Activated naive CD8-positive, alpha-beta T cell treated with anti-CD3 and anti-CD28 coated beads for 36 hours (primary cell): ENCODE measurements around the gene VGLL2. TPM values are rescaled to one million over a fixed set of nuclear protein-coding genes. Genes with fewer than 3 reads are reported as not detected.
A peak's percentile ranks its signal among the peaks of the same experiment; 100 is the strongest.
"Not testable (repeated sequence)": the region's sequence is repeated elsewhere in the genome, so short reads cannot be mapped to it uniquely, and the experiment has no call there.

Source experiments
- DNase-seq: peaks from one replicate; pipeline ENCODE4 v3.0.0; 2021
- H3K27ac Mint-ChIP-seq: one replicate; pipeline ENCODE4 v1.8.0; 2022; ENCODE audit warnings: mild to moderate bottlenecking, moderate library complexity, mixed read lengths
- H3K27me3 Mint-ChIP-seq: one replicate; pipeline ENCODE4 v1.8.0; 2022; ENCODE audit warnings: mild to moderate bottlenecking, mixed read lengths
- H3K36me3 Mint-ChIP-seq: one replicate; pipeline ENCODE4 v1.8.0; 2021; ENCODE audit warnings: mild to moderate bottlenecking, mixed read lengths
- H3K4me1 Mint-ChIP-seq: one replicate; pipeline ENCODE4 v1.8.0; 2021; ENCODE audit warnings: mixed read lengths
- H3K4me3 Mint-ChIP-seq: one replicate; pipeline ENCODE4 v1.8.0; 2022; ENCODE audit warnings: mild to moderate bottlenecking, moderate library complexity, mixed read lengths
- H3K9me3 Mint-ChIP-seq: one replicate; pipeline ENCODE4 v1.8.0; 2022; ENCODE audit warnings: mixed read lengths
- total RNA-seq, 2 experiments: library from RNA; stranded (reverse); gene quantifications; one replicate each; pipeline ENCODE4 v1.2.3, GENCODE V29; 2021

VGLL2 gene, protein sequence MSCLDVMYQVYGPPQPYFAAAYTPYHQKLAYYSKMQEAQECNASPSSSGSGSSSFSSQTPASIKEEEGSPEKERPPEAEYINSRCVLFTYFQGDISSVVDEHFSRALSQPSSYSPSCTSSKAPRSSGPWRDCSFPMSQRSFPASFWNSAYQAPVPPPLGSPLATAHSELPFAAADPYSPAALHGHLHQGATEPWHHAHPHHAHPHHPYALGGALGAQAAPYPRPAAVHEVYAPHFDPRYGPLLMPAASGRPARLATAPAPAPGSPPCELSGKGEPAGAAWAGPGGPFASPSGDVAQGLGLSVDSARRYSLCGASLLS
- not detected for total RNA-seq

DNA sequence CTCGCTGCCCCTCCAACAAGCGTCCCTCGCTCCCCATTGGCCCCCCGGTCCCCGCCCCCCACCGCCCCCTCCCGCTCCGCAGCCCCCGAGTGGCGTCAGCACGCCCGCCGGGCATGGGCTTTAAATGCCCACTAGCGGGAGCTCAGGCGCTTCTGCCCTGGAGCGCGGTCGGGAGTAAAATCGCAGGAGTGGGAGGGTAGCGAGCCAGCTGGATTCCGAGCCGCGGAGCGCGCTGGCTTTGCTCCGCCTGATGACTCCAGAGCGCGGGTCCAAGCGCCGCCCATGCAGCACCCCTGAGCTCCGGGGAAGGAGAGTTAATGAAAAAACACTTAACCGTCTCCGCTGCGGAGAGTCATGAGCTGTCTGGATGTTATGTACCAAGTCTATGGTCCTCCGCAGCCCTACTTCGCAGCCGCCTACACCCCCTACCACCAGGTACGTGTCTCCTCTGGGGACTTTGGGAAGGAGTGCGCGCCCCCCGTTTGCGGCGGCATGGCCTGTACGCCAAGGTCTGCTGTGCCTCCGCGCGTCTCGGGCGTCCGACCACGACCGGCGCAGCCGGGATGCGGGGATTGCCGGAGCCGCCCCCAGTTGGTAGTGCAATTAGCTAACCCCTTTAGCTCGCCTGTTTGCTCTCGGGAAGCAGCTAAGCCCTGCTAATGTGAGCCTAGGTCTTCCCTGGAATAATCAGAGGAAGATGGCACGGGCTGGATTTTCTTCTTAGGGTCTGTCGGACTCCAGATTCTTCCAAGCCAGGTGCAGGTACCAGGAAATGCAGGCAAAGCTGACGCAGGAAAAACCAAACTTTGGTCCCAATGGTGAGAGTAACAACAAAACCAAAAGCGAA lies at the start of gene VGLL2:
Gene VGLL2 (plus strand): TSS at position 149 of the 847 bp plus-strand sequence. CDS start 206 bp downstream, at position 355.
- peaks cover 100% of the 10 kb centered on the region for H3K27me3 Mint-ChIP-seq
- H3K9me3 Mint-ChIP-seq: no peaks in the 10 kb centered on the region
- peak; percentile 14 for DNase-seq
- H3K4me1 Mint-ChIP-seq: peaks cover 14% of the 10 kb centered on the region
- H3K4me3 Mint-ChIP-seq: peak within 1 kb of the TSS; percentile 60
- no peak within 1 kb of the TSS for H3K27ac Mint-ChIP-seq
- H3K36me3 Mint-ChIP-seq: no peaks in the 10 kb centered on the region

DNA sequence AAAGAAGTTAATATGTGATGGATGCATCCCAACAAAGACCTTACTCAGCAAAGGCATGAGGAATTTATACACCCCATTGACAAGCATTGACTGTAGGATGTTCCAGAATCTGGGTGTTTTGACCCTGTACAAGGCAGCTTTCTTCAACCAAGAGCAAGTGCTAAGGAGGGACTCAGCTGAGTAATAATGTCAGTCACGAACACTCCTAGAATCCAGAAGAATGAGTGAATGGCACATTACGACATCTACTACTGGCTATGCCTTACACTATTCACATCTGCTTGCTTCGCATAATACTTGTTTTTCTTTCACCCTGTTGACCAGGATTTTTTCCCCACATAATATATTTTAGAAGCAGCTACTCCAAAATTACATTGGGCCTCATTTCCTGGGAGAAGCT lies 42.5 kb upstream of the VGLL2 start:
- DNase-seq: no peak
- Mint-ChIP-seq H3K4me3 (no peak overlapping the region), H3K9me3 (no peaks in the 10 kb centered on the region), H3K36me3 (no peaks in the 10 kb centered on the region), H3K27me3 (peaks cover 4% of the 10 kb centered on the region), H3K4me1 (no peaks in the 10 kb centered on the region), H3K27ac (no peak overlapping the region)

DNA sequence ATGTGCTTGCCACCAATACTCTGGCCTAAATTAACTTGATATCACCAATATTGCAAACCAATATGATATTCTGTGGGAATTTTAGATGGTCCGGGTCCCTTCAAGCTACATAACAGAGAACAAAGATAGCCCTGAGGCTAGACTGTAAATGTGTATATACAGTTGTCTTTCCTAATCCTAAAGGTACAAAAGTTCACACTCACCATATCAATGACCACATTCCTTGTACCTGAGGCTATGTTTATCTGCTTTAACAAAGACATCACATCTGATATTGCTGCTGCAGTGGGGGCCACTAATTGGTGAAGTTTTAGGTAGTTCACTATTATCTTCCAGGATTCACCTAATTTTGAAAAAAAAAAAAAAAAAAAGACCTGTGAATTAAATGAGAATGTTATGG lies 38.6 kb upstream of the VGLL2 start:
- H3K27me3 Mint-ChIP-seq: peaks cover 15% of the 10 kb centered on the region
- no peaks in the 10 kb centered on the region for H3K36me3 Mint-ChIP-seq
- DNase-seq: no peak
- no peak overlapping the region for H3K4me3 Mint-ChIP-seq
- no peaks in the 10 kb centered on the region for H3K4me1 Mint-ChIP-seq
- H3K27ac Mint-ChIP-seq: no peak overlapping the region
- H3K9me3 Mint-ChIP-seq: peaks cover 7% of the 10 kb centered on the region

DNA sequence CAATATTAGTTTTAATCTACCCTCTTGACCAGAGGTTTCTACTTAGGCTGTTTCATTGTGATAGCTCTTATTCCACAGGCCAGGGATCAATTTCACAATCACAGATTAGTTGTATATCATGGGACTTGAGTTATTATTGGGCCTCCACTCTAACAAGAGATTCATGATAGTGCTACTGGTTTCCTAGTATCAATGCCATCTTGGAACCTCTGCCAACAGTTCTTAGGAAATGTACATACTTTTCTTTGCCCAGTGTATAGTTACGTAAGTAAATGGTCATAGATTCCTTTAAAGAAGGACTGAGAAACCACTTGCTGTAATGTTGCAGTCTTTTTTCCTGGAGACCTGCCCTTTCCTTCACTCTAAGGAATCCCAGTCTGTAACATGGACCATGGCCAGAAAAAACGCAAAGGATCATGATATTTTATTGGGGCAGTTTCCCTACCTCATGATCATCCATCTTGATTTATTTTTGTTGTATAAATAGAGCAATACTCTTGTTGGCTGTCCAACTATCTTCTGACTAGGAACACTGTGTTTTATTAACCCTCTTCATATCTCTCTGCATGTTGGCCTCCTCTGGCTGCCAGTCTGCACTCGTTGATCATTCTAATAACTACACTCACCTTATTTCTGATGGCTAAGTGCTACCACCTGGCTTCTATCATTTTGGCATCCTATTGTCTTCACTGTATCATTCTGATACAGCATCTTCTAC lies 38.0 kb upstream of the VGLL2 start:
- no peak overlapping the region for H3K27ac Mint-ChIP-seq
- H3K27me3 Mint-ChIP-seq: peaks cover 15% of the 10 kb centered on the region
- H3K36me3 Mint-ChIP-seq: no peaks in the 10 kb centered on the region
- no peak overlapping the region for H3K4me3 Mint-ChIP-seq
- DNase-seq: no peak
- H3K9me3 Mint-ChIP-seq: peaks cover 7% of the 10 kb centered on the region
- no peaks in the 10 kb centered on the region for H3K4me1 Mint-ChIP-seq

GRCh38 chr6:117228202-117228601 lies 37.2 kb upstream of the VGLL2 start:
- H3K27me3 Mint-ChIP-seq: peaks cover 17% of the 10 kb centered on the region
- no peak overlapping the region for H3K27ac Mint-ChIP-seq
- H3K4me3 Mint-ChIP-seq: no peak overlapping the region
- H3K4me1 Mint-ChIP-seq: no peaks in the 10 kb centered on the region
- DNase-seq: no peak
- peaks cover 7% of the 10 kb centered on the region for H3K9me3 Mint-ChIP-seq
- H3K36me3 Mint-ChIP-seq: no peaks in the 10 kb centered on the region

GRCh38 chr6:117229870-117230269 lies 35.5 kb upstream of the VGLL2 start:
- H3K9me3 Mint-ChIP-seq: peaks cover 7% of the 10 kb centered on the region
- H3K4me1 Mint-ChIP-seq: no peaks in the 10 kb centered on the region
- no peak for DNase-seq
- no peak overlapping the region for H3K27ac Mint-ChIP-seq
- H3K36me3 Mint-ChIP-seq: no peaks in the 10 kb centered on the region
- H3K4me3 Mint-ChIP-seq: no peak overlapping the region
- peaks cover 16% of the 10 kb centered on the region for H3K27me3 Mint-ChIP-seq

DNA sequence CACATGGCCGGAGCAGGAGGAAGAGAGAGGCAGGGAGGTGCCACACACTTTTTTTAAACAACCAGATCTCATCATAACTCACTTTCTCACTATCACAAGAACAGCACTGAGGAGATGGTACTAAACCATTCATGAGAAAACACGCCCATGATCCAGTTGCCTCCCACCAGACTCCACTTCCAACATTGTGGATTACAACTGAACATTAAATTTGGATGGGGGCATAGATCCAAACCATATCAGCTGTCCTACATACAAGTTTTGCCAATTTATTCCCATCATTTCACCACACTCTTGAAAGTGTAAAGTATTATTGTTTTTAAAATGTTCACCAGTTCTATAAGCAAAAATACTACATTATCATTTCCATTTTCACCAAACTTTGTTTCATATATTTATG lies 33.9 kb upstream of the VGLL2 start:
- no peaks in the 10 kb centered on the region for H3K4me1 Mint-ChIP-seq
- H3K9me3 Mint-ChIP-seq: peaks cover 7% of the 10 kb centered on the region
- no peak for DNase-seq
- peaks cover 16% of the 10 kb centered on the region for H3K27me3 Mint-ChIP-seq
- H3K27ac Mint-ChIP-seq: no peak overlapping the region
- H3K36me3 Mint-ChIP-seq: no peaks in the 10 kb centered on the region
- H3K4me3 Mint-ChIP-seq: no peak overlapping the region

DNA sequence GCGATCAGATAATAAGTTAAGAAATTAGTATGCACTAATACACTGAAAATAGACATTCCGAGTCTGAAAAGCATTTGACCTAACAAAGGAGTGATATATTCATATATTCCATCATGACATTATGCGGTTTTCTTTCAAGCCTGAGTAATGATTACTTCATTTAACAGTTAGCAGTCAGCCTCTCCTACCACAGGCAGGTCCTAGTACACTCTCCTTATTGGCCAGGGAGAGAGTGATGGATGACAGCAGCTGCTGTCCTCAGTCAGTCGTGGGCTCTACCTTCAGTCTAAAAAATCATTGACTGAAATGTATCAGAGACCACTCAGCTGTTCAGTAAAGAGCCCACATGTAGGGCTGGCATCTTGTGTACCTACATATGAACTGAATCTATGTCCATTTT lies 33.2 kb upstream of the VGLL2 start:
- H3K36me3 Mint-ChIP-seq: no peaks in the 10 kb centered on the region

DNA sequence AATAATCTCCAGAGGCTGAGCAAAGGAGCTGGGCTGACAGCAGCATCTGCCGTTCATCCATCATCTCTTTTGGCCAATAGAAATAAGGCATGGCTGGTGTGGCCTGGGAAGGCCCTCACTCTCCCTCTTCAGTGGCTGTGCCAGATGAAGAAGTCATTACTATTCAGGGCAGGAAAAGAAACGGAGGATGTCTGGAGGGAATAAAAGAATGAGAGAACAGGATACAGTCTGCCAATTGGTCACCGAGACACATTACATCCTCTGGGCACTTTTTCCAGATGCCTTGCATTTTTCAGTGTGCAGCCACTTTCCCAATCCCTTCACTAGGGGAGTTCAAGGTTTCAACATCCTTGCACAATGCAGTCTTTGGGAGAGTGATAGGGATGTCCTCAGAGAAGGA lies 32.2 kb upstream of the VGLL2 start:
- no peak for DNase-seq
- peaks cover 16% of the 10 kb centered on the region for H3K27me3 Mint-ChIP-seq
- H3K4me3 Mint-ChIP-seq: no peak overlapping the region
- H3K9me3 Mint-ChIP-seq: peaks cover 7% of the 10 kb centered on the region
- no peaks in the 10 kb centered on the region for H3K36me3 Mint-ChIP-seq
- H3K27ac Mint-ChIP-seq: no peak overlapping the region
- H3K4me1 Mint-ChIP-seq: no peaks in the 10 kb centered on the region

More for the DNA sequence above, 33.2 kb upstream of the VGLL2 start:
- no peak overlapping the region for H3K27ac Mint-ChIP-seq
- H3K27me3 Mint-ChIP-seq: peaks cover 16% of the 10 kb centered on the region
- peaks cover 7% of the 10 kb centered on the region for H3K9me3 Mint-ChIP-seq
- no peaks in the 10 kb centered on the region for H3K4me1 Mint-ChIP-seq
- no peak for DNase-seq
- no peak overlapping the region for H3K4me3 Mint-ChIP-seq

DNA sequence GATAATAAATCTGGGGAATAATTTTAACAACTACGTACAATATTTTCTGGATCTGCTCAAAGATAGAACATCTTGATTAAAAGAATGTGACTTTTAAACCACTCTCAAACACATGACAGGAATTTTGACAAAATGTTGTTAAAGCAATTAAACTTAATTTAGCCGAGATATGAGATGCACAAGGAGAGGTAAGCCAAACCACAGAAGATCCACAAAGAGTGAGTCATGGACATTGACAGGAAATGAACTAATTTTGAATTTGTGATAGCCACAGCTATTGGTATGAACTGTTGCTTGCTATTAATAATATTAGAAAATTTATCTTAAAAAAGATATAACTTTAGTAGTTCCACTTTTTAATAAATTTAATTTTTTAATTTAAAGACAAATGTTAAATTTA lies 27.8 kb upstream of the VGLL2 start:
- Mint-ChIP-seq H3K4me1 (no peaks in the 10 kb centered on the region), H3K4me3 (no peak overlapping the region), H3K27me3 (peaks cover 4% of the 10 kb centered on the region), H3K9me3 (no peaks in the 10 kb centered on the region), H3K27ac (no peak overlapping the region), H3K36me3 (no peaks in the 10 kb centered on the region)
- no peak for DNase-seq

DNA sequence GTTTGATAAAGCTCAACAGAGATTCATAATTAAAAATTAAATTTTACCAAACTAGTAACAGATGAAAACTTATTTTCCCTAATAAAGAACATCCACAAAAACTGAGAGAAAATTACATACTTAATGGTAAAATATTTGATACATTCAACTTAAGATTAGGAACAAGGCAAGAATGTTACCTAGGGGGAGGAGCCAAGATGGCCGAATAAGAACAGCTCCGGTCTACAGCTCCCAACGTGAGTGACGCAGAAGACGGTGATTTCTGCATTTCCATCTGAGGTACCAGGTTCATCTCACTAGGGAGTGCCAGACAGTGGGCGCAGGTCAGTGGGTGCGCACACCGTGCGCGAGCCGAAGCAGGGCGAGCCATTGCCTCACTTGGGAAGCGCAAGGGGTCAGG lies 20.8 kb upstream of the VGLL2 start:
- H3K27ac Mint-ChIP-seq, H3K4me1 Mint-ChIP-seq, H3K36me3 Mint-ChIP-seq, H3K27me3 Mint-ChIP-seq, H3K4me3 Mint-ChIP-seq, H3K9me3 Mint-ChIP-seq, DNase-seq: not testable (repeated sequence)

DNA sequence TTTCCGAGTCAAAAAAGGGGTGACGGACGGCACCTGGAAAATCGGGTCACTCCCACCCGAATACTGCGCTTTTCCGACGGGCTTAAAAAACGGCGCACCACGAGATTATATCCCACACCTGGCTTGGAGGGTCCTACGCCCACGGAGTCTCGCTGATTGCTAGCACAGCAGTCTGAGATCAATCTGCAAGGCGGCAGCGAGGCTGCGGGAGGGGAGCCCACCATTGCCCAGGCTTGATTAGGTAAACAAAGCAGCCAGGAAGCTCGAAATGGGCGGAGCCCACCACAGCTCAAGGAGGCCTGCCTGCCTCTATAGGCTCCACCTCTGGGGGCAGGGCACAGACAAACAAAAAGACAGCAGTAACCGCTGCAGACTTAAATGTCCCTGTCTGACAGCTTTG lies 20.4 kb upstream of the VGLL2 start:
- H3K9me3 Mint-ChIP-seq, H3K4me1 Mint-ChIP-seq, H3K27ac Mint-ChIP-seq, DNase-seq, H3K36me3 Mint-ChIP-seq, H3K4me3 Mint-ChIP-seq, H3K27me3 Mint-ChIP-seq: not testable (repeated sequence)

DNA sequence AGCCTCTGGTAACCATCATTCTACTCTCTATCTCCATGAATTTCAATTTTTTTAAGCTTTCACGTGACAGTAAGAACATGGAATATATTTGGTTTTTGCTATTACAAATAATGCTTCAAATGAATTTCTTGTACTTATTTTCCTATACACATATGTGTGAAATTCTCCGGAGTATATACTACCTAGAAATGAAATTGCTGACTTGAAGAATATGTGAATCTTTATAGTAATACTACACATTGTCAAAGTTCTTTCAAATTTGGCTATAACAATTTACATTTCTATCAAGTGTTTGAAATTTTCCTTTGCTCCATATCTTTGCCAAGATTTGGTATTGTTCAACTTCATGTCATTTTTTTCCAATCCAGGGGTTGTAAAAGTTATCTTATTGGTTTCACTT lies 11.6 kb upstream of the VGLL2 start:
- no peaks in the 10 kb centered on the region for H3K4me1 Mint-ChIP-seq

GRCh38 chr6:117262799-117263198 lies 2.6 kb upstream of the VGLL2 start:
- no peak overlapping the region for H3K27ac Mint-ChIP-seq
- no peaks in the 10 kb centered on the region for H3K36me3 Mint-ChIP-seq
- peaks cover 86% of the 10 kb centered on the region for H3K27me3 Mint-ChIP-seq

More for the DNA sequence above, 11.6 kb upstream of the VGLL2 start:
- H3K9me3 Mint-ChIP-seq: no peaks in the 10 kb centered on the region
- no peak overlapping the region for H3K4me3 Mint-ChIP-seq
- H3K36me3 Mint-ChIP-seq: no peaks in the 10 kb centered on the region
- H3K27ac Mint-ChIP-seq: no peak overlapping the region
- DNase-seq: no peak
- peaks cover 12% of the 10 kb centered on the region for H3K27me3 Mint-ChIP-seq

DNA sequence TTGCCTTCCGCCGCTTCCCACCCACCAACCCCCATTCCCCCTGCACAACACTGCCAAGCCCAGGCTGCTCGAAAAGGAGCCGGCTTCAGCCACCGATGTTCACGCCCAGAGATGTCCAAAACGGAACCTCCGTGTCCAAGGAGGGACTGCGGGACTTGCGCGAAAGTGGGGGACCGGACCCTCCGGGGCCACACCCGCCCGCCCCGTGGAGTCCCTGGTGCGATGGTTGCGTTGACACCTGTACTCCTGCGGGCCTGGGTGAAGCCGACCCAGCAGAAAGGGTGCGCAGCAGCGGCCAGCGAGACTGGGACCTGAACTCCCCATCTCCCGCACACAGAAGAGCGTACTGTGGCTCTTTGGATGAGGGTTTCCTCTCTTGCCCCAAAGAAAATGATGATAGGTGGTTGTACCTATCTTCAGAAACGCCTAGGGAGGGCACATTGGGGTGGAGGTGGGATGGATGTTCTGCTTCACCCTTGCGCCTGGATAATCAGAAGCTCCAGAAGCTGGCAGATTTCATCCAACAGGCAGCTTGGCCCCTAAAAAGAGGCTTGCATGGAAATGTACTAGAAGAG lies 1.9 kb upstream of the VGLL2 start:
- H3K27ac Mint-ChIP-seq: no peak overlapping the region
- no peak overlapping the region for H3K4me3 Mint-ChIP-seq
- H3K4me1 Mint-ChIP-seq: peaks cover 11% of the 10 kb centered on the region
- peaks cover 88% of the 10 kb centered on the region for H3K27me3 Mint-ChIP-seq
- no peaks in the 10 kb centered on the region for H3K9me3 Mint-ChIP-seq
- DNase-seq: no peak
- no peaks in the 10 kb centered on the region for H3K36me3 Mint-ChIP-seq

More at GRCh38 chr6:117262799-117263198, 2.6 kb upstream of the VGLL2 start:
- Mint-ChIP-seq H3K4me1 (peaks cover 11% of the 10 kb centered on the region), H3K9me3 (no peaks in the 10 kb centered on the region), H3K4me3 (no peak overlapping the region)
- DNase-seq: no peak
